Activated T-helper 1 cell treated with Interleukin-2 at 50 U/mL for 16 hours (primary cell): ENCODE data around the gene ELOVL6.
"Not testable (repeated sequence)": the region's sequence is repeated elsewhere in the genome, so short reads cannot be mapped to it uniquely, and the experiment has no call there.

Source experiments
- DNase-seq: peaks from one replicate; pipeline ENCODE4 v3.0.0-alpha.2; 2020; ENCODE audit warnings: low read depth

Gene ELOVL6

GRCh38 chr4:110160618-110161017 lies 37.8 kb downstream of the ELOVL6 start:
- DNase-seq: no peak

GRCh38 chr4:110159541-110159940 lies 38.9 kb downstream of the ELOVL6 start:
- DNase-seq: no peak

GRCh38 chr4:110157580-110157979 lies 40.8 kb downstream of the ELOVL6 start:
- no peak for DNase-seq

- not testable (repeated sequence) for DNase-seq
Observed at GRCh38 chr4:110157166-110157565, 41.2 kb downstream of the ELOVL6 start.

- DNase-seq: no peak
Observed at GRCh38 chr4:110156442-110156841, 42.0 kb downstream of the ELOVL6 start.

- DNase-seq: no peak
Observed at GRCh38 chr4:110155654-110156053, 42.8 kb downstream of the ELOVL6 start.

- DNase-seq: no peak
Observed at GRCh38 chr4:110154582-110154981, 43.8 kb downstream of the ELOVL6 start.

GRCh38 chr4:110152386-110152785 lies 46.0 kb downstream of the ELOVL6 start:
- no peak for DNase-seq

GRCh38 chr4:110149089-110149488 lies 49.3 kb downstream of the ELOVL6 start:
- DNase-seq: no peak

GRCh38 chr4:110142461-110142860 lies 56.0 kb downstream of the ELOVL6 start:
- DNase-seq: no peak

GRCh38 chr4:110139815-110140214 lies 58.6 kb downstream of the ELOVL6 start:
- DNase-seq: no peak

GRCh38 chr4:110139111-110139510 lies 59.3 kb downstream of the ELOVL6 start:
- no peak for DNase-seq

GRCh38 chr4:110138551-110138950 lies 59.9 kb downstream of the ELOVL6 start:
- no peak for DNase-seq

- no peak for DNase-seq
Observed at GRCh38 chr4:110137829-110138228, 60.6 kb downstream of the ELOVL6 start.

- DNase-seq: no peak
Observed at GRCh38 chr4:110135523-110135922, 62.9 kb downstream of the ELOVL6 start.

- no peak for DNase-seq
Observed at GRCh38 chr4:110135076-110135475, 63.3 kb downstream of the ELOVL6 start.

GRCh38 chr4:110134269-110134869 lies 64.0 kb downstream of the ELOVL6 start:
- DNase-seq: no peak

- DNase-seq: no peak
Observed at GRCh38 chr4:110132816-110133719, 65.3 kb downstream of the ELOVL6 start.

- no peak for DNase-seq
Observed at GRCh38 chr4:110131916-110132315, 66.5 kb downstream of the ELOVL6 start.

- no peak for DNase-seq
Observed at GRCh38 chr4:110130576-110131358, 67.6 kb downstream of the ELOVL6 start.

GRCh38 chr4:110129544-110129943 lies 68.9 kb downstream of the ELOVL6 start:
- no peak for DNase-seq

GRCh38 chr4:110128472-110128919 lies 69.9 kb downstream of the ELOVL6 start:
- DNase-seq: no peak

GRCh38 chr4:110128029-110128428 lies 70.4 kb downstream of the ELOVL6 start:
- no peak for DNase-seq
